Fibroblast of pulmonary artery (primary cell): Measurements from ENCODE around the gene CEP112.

ENCODE experiments used
- DNase-seq: peaks from one replicate; pipeline ENCODE4 v3.0.0-alpha.2; 2010; ENCODE audit warnings: low read depth
- H3K4me3 ChIP-seq: replicated peaks from 2 replicates; pipeline ENCODE4 v1.5.1; 2011; ENCODE audit warnings: low read depth, mild to moderate bottlenecking, control low read depth, low read length, moderate library complexity
- CTCF ChIP-seq: IDR thresholded peaks from 2 replicates; pipeline ENCODE4 v1.5.1; 2011; ENCODE audit warnings: mild to moderate bottlenecking, control low read depth, low read length, inconsistent platforms; ENCODE audit errors: missing control alignments

The CEP112 gene

GRCh38 chr17:65920996-65921395, 270.9 kb downstream of the CEP112 start:
- H3K4me3 ChIP-seq: no peak overlapping the region
- TF ChIP-seq CTCF: no peak
- DNase-seq: no peak

GRCh38 chr17:65918916-65919315, 273.0 kb downstream of the CEP112 start:
- peak; percentile 41 for TF ChIP-seq CTCF
- H3K4me3 ChIP-seq: no peak overlapping the region
- peak; percentile 33 for DNase-seq

GRCh38 chr17:65918500-65918899, 273.4 kb downstream of the CEP112 start:
- peak; percentile 70 for DNase-seq
- H3K4me3 ChIP-seq: no peak overlapping the region
- TF ChIP-seq CTCF: no peak

GRCh38 chr17:65917560-65917959, 274.4 kb downstream of the CEP112 start:
- H3K4me3 ChIP-seq: no peak overlapping the region
- no peak for DNase-seq
- TF ChIP-seq CTCF: no peak

GRCh38 chr17:65916425-65916824, 275.5 kb downstream of the CEP112 start:
- no peak for TF ChIP-seq CTCF
- no peak overlapping the region for H3K4me3 ChIP-seq
- DNase-seq: no peak

- H3K4me3 ChIP-seq: no peak overlapping the region
- peak; percentile 11 for DNase-seq
- TF ChIP-seq CTCF: no peak
These were observed 277.1 kb downstream of the CEP112 start for GRCh38 chr17:65914784-65915342.

- no peak overlapping the region for H3K4me3 ChIP-seq
- no peak for TF ChIP-seq CTCF
- DNase-seq: no peak
These were observed 278.5 kb downstream of the CEP112 start for GRCh38 chr17:65913326-65913850.
